GM11168 (cell line): ENCODE data around the gene CIZ1.

Source experiments
- in situ Hi-C: fragments of 300-500 bp; cut with MboI; formaldehyde crosslinking; loops from one replicate; pipeline ENCODE4 v1.12.0; 2022; ENCODE audit warnings: low sequenced_read_pairs; ENCODE audit not compliant: unreplicated experiment

Gene CIZ1

DNA sequence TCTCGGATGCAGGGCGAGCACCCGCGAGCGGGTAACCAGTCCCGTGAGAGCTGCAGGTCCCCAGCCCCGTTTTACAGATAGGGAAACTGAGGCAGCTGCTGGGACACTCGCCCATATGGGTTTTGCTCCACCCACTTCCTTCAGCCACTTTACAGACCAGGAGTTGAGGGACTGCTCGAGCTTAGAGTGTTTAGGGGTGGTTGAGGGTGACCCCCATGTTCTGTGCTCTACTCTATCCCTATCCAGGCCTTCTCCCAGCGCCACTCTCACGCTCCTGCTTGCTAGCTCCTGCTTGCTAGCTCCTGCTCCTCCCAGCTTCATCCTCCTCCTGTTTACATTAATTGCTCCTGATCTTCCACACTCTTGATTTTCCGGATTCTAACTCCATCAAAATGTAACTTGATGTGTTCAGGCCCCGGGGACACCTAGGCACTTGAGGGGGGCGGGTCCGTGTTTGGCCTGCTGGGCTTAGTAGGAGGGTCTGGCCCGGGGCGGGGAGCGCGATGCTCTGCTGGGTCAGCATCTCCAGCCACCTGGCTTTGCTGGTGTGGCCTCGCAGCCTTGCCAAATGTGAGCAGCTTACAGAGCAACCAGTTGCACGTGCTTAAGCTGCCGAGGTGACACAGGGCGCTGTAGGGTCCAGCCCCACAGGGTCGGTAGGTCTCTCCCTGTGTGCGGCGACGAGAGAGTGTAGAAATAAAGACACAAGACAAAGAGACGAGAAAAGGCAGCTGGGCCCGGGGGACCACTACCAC, 62.4 kb downstream of the CIZ1 start:
- in situ Hi-C loops = no loop called here

- in situ Hi-C loops = no loop called here
Measured at GRCh38 chr9:128127990-128128835, 63.2 kb downstream of the CIZ1 start.

DNA sequence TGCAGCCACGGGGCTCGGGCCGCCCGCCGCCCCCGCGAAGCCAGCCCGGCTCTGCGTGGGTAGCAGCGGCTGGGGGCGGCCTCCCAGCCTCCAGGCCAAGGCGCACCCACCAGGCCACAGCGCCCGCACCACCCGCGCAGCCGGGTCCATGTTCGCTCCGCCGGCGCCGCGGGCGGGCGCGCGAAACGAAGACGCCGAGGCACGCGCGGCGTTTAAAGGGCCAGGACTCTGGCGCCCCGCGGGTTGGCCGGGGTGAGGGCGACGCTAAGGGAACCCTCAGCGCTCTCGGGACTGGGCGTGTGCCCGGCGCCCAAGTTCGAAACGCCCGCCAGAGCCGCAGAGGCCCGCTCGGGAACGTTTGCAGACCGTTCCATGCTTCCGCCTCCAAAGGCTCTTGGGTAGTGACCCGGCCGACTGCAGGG, 63.8 kb downstream of the CIZ1 start, which contains the start of gene PTGES2:
Gene PTGES2, minus strand, starts transcription at position 162 of the 422 bp plus-strand sequence. Its CDS starts 12 bp downstream, at position 150.
- in situ Hi-C loops = no loop called here

- in situ Hi-C loops = no loop called here
Measured at GRCh38 chr9:128125580-128126354, 65.6 kb downstream of the CIZ1 start.

- in situ Hi-C loops = no loop called here
Measured at GRCh38 chr9:128124873-128125579, 66.3 kb downstream of the CIZ1 start.

DNA sequence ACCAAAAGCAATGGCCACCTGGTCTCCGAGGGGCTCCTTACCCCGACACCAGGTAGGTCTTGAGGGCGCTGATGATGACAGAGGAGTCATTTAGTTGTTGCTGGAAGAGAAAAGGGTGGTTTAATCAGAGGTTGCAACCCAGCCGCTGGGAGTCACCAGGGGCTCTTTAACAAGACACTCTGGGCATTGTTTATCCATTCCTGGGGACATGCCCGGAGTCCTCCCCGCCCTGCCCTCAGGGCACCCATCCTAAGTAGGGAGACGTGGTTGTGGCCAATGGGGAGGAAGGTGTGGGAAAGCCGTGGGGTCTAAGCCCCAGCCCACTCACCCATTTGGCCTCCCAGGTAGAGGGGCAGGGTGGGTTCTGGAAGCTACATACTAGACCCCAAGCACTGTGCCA, 66.9 kb downstream of the CIZ1 start:
- in situ Hi-C loops = no loop called here

DNA sequence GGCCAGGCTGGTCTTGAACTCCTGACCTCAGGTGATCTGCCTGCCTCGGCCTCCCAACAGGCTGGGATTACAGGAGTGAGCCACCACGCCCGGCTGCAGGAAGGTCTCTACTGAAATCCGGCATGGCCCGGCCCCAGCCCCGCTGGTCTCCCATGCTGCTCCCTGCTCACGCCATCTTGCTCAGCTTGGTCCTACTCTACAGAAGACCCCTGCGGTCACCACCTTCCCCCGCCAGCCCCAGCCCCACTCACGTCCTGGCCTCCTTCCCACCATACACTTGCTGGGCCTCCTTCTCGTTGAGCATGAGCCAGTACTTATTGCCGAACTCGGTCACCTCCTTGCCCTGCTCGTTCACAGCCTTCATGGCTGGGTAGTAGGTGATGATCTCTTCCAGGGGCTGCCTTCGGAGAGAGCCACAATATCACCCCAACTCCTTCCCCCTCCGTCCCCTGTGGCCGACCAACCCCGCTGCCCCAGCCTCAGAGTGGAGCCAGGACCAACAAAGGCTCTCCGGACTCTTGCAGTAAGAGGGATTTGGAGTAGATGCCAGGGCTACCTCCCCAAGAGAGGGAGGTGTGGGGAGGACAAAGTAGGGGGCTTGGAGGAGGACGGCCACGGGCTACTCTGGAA, 67.8 kb downstream of the CIZ1 start:
- in situ Hi-C loops = no loop called here

- in situ Hi-C loops = no loop called here
Measured at GRCh38 chr9:128122809-128123175, 68.6 kb downstream of the CIZ1 start.

DNA sequence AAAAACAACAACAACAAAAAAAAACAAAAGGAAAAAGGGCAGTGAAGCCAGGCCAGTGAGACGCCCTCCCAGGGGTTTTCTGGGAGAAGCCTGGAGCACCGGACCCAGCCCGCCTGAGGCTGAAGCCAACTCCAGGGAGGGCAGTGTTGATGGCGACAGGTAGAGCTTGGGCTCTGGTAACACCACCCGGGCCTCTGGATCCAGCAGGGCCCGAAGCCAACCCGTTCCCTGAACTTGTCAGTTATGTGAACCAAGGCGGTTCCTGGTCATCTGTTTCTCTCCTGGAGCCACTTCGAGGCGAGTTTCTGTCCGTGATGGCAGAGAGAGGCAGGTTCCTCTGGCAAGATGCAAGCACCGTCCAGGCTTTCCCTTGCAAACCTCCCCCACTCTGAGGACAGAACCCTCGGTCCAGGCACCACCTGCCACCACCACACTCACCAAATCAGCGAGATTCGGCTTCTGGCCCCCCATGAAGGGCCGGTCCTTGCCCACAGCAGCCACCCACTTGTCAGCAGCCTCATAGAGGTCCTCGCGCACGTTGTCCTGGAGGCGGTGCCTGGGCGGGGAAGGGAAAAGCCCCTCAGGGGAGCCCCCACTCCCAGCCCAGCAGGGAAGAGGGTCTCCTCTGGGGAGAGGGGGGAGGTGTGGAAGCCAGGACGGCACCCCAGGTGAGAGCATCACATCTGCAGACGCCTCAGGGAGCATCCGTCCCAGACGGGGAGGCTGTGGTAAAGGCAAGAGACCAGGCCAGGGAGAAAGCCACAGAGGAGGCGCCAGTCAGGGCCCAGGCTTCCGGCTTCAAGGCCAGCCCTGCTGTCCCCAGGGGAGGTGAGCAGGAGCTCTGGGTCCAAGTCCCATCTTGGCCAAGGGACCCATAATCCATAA, 69.2 kb downstream of the CIZ1 start:
- in situ Hi-C loops = no loop called here

DNA sequence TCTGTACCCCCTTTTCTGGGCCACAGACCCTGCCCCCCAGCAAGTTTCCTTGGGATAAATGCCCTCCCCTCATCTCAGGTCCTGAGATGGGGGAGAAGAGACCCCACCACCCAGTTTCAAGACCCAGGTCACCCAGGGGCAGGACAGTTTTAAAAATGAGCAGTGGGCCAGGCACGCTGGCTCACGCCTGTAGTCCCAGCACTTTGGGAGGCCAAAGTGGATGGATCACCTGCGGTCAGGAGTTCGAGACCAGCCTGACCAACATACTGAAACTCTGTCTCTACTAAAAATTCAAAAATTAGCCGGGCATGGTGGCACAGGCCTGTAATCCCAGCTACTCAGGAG, 69.9 kb downstream of the CIZ1 start:
- in situ Hi-C loops = no loop called here

DNA sequence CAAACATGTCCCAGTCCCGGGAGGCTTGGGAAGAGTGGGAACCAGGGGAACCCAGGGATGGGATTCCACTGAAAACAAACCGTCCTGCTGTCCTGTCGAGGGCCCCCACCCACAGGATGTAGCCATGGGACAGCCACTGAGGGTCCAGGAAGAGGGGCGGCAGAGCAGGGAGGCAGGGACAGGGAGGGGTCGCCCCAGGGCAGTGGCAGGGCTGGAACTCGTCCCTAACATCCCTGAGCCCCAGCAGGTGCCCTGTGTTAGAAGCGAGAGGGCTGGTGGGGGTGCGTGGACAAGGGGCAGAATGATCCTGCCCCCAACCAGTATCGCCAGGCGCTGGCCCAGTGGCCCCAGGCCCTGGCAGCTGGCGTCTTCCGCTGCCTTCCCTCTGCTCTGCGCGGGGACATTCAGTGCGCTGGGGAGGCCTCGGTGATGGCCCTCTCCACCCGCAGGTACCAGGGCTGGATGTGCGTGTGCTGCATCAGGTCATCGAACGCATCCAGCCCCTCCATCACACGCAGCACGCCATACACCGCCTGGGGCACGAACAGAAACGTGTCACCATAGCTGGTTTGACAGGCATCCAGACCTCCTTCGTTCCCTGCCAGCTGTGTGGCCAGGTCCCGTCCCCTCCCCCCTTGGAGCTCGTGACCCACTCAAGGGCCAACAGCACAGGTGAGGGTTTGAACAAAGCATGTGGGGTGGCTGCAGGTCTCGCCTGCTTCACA, 70.5 kb downstream of the CIZ1 start:
- in situ Hi-C loops = no loop called here

GRCh38 chr9:128120061-128120740, 71.2 kb downstream of the CIZ1 start:
- in situ Hi-C loops = no loop called here

GRCh38 chr9:128118971-128119665, 72.3 kb downstream of the CIZ1 start:
- in situ Hi-C loops = no loop called here

- in situ Hi-C loops = no loop called here
Measured at GRCh38 chr9:128118472-128118857, 72.9 kb downstream of the CIZ1 start.

- in situ Hi-C loops = no loop called here
Measured at GRCh38 chr9:128117613-128118471, 73.5 kb downstream of the CIZ1 start.
